HepG2 (cell line): ENCODE measurements around the gene SRGAP2B.
"Not testable (repeated sequence)": the region's sequence is repeated elsewhere in the genome, so short reads cannot be mapped to it uniquely, and the experiment has no call there.

ENCODE experiments used
- ZNF510 ChIP-seq: sonication (generic); formaldehyde crosslinking; IDR thresholded peaks from 2 replicates; pipeline ENCODE4 v1.4.0; 2020; ENCODE audit warnings: low read depth, mild to moderate bottlenecking, missing genetic modification reagents
- ZNF644 ChIP-seq: IDR thresholded peaks from 2 replicates; pipeline ENCODE4 v1.6.1; 2016; ENCODE audit warnings: low read depth
- ZNF672 ChIP-seq: sonication (generic); formaldehyde crosslinking; IDR thresholded peaks from 2 replicates; pipeline ENCODE4 v1.8.1; 2022; ENCODE audit warnings: missing genetic modification reagents
- TF ChIP-seq, protein P1 (sequence below): sonication (generic); formaldehyde crosslinking; IDR thresholded peaks from 2 replicates; pipeline ENCODE4 v1.5.0; 2020; ENCODE audit warnings: mild to moderate bottlenecking, missing genetic modification reagents, moderate library complexity
- TF ChIP-seq, protein P2 (sequence below): IDR thresholded peaks from 2 replicates; pipeline ENCODE4 v1.6.1; 2016; ENCODE audit warnings: mild to moderate bottlenecking

DNA sequence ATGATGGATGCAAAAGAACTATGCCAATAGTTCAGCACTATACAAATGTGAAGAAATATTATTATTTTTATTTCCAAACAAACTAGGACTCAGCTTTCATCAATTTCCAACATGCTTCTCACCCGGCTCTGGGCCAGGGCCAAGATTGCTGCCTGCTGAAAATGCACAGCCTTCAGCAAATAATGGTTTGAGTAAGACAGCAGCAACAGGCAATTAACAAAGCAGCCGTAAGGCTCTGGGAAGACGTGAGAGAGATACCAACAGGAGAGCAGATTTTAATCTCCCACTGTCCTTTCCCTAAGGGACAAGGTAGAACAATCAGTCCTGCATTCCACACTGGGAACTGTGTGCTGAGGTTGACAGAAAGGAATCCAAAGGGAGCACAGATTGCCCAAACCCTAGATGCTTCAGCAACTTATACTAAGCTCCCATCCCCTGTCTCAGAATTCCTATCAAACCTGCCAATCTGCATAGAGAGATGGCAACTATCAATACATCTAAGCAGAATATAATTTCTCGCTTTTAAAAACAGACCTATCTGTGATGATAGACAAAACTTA, 134.1 kb downstream of the SRGAP2B start:
- TF ChIP-seq, protein P1, sequence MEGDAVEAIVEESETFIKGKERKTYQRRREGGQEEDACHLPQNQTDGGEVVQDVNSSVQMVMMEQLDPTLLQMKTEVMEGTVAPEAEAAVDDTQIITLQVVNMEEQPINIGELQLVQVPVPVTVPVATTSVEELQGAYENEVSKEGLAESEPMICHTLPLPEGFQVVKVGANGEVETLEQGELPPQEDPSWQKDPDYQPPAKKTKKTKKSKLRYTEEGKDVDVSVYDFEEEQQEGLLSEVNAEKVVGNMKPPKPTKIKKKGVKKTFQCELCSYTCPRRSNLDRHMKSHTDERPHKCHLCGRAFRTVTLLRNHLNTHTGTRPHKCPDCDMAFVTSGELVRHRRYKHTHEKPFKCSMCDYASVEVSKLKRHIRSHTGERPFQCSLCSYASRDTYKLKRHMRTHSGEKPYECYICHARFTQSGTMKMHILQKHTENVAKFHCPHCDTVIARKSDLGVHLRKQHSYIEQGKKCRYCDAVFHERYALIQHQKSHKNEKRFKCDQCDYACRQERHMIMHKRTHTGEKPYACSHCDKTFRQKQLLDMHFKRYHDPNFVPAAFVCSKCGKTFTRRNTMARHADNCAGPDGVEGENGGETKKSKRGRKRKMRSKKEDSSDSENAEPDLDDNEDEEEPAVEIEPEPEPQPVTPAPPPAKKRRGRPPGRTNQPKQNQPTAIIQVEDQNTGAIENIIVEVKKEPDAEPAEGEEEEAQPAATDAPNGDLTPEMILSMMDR (CRISPR knock-in tag), result not testable (repeated sequence)
- not testable (repeated sequence) for TF ChIP-seq ZNF644 (CRISPR knock-in tag); ZNF672; ZNF510 (CRISPR knock-in tag)
- TF ChIP-seq, protein P2, sequence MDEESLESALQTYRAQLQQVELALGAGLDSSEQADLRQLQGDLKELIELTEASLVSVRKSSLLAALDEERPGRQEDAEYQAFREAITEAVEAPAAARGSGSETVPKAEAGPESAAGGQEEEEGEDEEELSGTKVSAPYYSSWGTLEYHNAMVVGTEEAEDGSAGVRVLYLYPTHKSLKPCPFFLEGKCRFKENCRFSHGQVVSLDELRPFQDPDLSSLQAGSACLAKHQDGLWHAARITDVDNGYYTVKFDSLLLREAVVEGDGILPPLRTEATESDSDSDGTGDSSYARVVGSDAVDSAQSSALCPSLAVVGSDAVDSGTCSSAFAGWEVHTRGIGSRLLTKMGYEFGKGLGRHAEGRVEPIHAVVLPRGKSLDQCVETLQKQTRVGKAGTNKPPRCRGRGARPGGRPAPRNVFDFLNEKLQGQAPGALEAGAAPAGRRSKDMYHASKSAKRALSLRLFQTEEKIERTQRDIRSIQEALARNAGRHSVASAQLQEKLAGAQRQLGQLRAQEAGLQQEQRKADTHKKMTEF (CRISPR knock-in tag), result not testable (repeated sequence)
